GM18861 (cell line): ENCODE results near the gene CLEC16A.

Experiments used
- ATAC-seq: cut with Tn5 transposase; IDR thresholded peaks from one replicate; pipeline ENCODE4 v1.9.1; 2021; ENCODE audit not compliant: unreplicated experiment

The CLEC16A gene

GRCh38 chr16:11168386-11169051 lies 224.2 kb downstream of the CLEC16A start:
- ATAC-seq, result no peak

GRCh38 chr16:11169641-11170040 lies 225.3 kb downstream of the CLEC16A start:
- ATAC-seq, result no peak

GRCh38 chr16:11170201-11170600 lies 225.8 kb downstream of the CLEC16A start:
- ATAC-seq, result no peak

GRCh38 chr16:11170696-11171447 lies 226.5 kb downstream of the CLEC16A start:
- no peak for ATAC-seq

- no peak for ATAC-seq
Measured at GRCh38 chr16:11171448-11171709, 227.0 kb downstream of the CLEC16A start.

GRCh38 chr16:11171757-11172299 lies 227.5 kb downstream of the CLEC16A start:
- no peak for ATAC-seq

- ATAC-seq, result no peak
Measured at GRCh38 chr16:11173426-11173825, 229.1 kb downstream of the CLEC16A start.

GRCh38 chr16:11174141-11174540 lies 229.8 kb downstream of the CLEC16A start:
- ATAC-seq, result no peak

GRCh38 chr16:11175106-11175786 lies 230.9 kb downstream of the CLEC16A start:
- no peak for ATAC-seq

- ATAC-seq, result peak; percentile 61
Measured at GRCh38 chr16:11175787-11176341, 231.5 kb downstream of the CLEC16A start.

GRCh38 chr16:11177578-11178160 lies 233.3 kb downstream of the CLEC16A start:
- ATAC-seq, result no peak

GRCh38 chr16:11178424-11178823 lies 234.1 kb downstream of the CLEC16A start:
- no peak for ATAC-seq

- ATAC-seq, result no peak
Measured at GRCh38 chr16:11179574-11179973, 235.2 kb downstream of the CLEC16A start.

- no peak for ATAC-seq
Measured at GRCh38 chr16:11180489-11180888, 236.1 kb downstream of the CLEC16A start.

- ATAC-seq, result no peak
Measured at GRCh38 chr16:11181242-11181898, 237.0 kb downstream of the CLEC16A start.

GRCh38 chr16:11181899-11182279 lies 237.5 kb downstream of the CLEC16A start:
- no peak for ATAC-seq

GRCh38 chr16:11182411-11182810 lies 238.0 kb downstream of the CLEC16A start:
- no peak for ATAC-seq

GRCh38 chr16:11183035-11183812 lies 238.9 kb downstream of the CLEC16A start:
- ATAC-seq, result peak; percentile 42

- no peak for ATAC-seq
Measured at GRCh38 chr16:11183951-11184350, 239.6 kb downstream of the CLEC16A start.

- ATAC-seq, result no peak
Measured at GRCh38 chr16:11187522-11188023, 243.2 kb downstream of the CLEC16A start.
